PC-3 (cell line): ENCODE data around the gene DBNL. TPM values are rescaled to one million over a fixed set of nuclear protein-coding genes. Genes with fewer than 3 reads are reported as not detected.

Experiments used
- ATAC-seq: fragments of 200-7000 bp; cut with Tn5 transposase; 2 replicates; pipeline ENCODE4 v1.9.1; 2020; ENCODE audit warnings: mild to moderate bottlenecking, moderate library complexity
- BruUV-seq: library from RNA; stranded (reverse); fragments of 400-500 nt; replicated peaks from 2 replicates; lab custom pipeline; 2021; lab: Mats Ljungman, UMichigan
- CTCF ChIA-PET: fragments of 300-600 bp; sonication (Branson Sonifier 250); formaldehyde crosslinking; loops from one replicate; lab custom pipeline; 2022; ENCODE audit warnings: antibody characterized with exemption; lab: Charles Lee
- POLR2A ChIA-PET: fragments of 300-600 bp; sonication (Branson Sonifier 250); formaldehyde crosslinking; loops from one replicate; lab custom pipeline; 2022; ENCODE audit warnings: antibody characterized with exemption; ENCODE audit not compliant: unreplicated experiment; lab: Charles Lee
- DNase-seq: peaks from one replicate; pipeline ENCODE4 v3.0.0-alpha.2; 2015
- H2AFZ ChIP-seq: fragments of 300-600 bp; sonication (generic); 2 replicates; pipeline ENCODE4 v1.6.0; 2016; ENCODE audit warnings: antibody characterized with exemption, low read length
- H3F3A ChIP-seq: fragments of 300-600 bp; sonication (generic); one replicate; pipeline ENCODE4 v1.6.0; 2017; ENCODE audit warnings: antibody characterized with exemption, low read length, control low read depth, mild to moderate bottlenecking; ENCODE audit not compliant: unreplicated experiment
- H3K27ac ChIP-seq: fragments of 300-600 bp; sonication (generic); 2 replicates; pipeline ENCODE4 v1.5.1; 2016; ENCODE audit warnings: mild to moderate bottlenecking, low read length
- H3K27me3 ChIP-seq: fragments of 300-600 bp; sonication (generic); 2 replicates; pipeline ENCODE4 v1.6.1; 2016; ENCODE audit warnings: low read length, mixed read lengths
- H3K36me3 ChIP-seq: fragments of 300-600 bp; sonication (generic); 2 replicates; pipeline ENCODE4 v1.6.1; 2016; ENCODE audit warnings: low read depth, mixed run types, low read length, mixed read lengths
- H3K4me1 ChIP-seq: fragments of 300-600 bp; sonication (generic); 2 replicates; pipeline ENCODE4 v1.5.1; 2016; ENCODE audit warnings: low read length; ENCODE audit not compliant: insufficient read depth
- H3K4me2 ChIP-seq: fragments of 300-600 bp; sonication (generic); 2 replicates; pipeline ENCODE4 v1.6.0; 2016; ENCODE audit warnings: low read length
- H3K4me3 ChIP-seq: fragments of 300-600 bp; sonication (generic); 2 replicates; pipeline ENCODE4 v1.5.1; 2016; ENCODE audit warnings: mild to moderate bottlenecking, low read length, mixed read lengths
- H3K79me2 ChIP-seq: fragments of 300-600 bp; sonication (generic); 2 replicates; pipeline ENCODE4 v1.6.1; 2017; ENCODE audit warnings: low read length, mixed read lengths
- H3K9ac ChIP-seq: fragments of 300-600 bp; sonication (generic); 2 replicates; pipeline ENCODE4 v1.6.0; 2016; ENCODE audit warnings: mild to moderate bottlenecking, low read length
- H3K9me2 ChIP-seq: fragments of 300-600 bp; sonication (generic); replicated peaks from 2 replicates; pipeline ENCODE4 v1.6.1; 2016; ENCODE audit warnings: mixed run types, low read length, mixed read lengths
- H3K9me3 ChIP-seq: fragments of 300-600 bp; sonication (generic); 2 replicates; pipeline ENCODE4 v1.6.1; 2016; ENCODE audit warnings: low read length, mixed read lengths
- H4K20me1 ChIP-seq: fragments of 300-600 bp; sonication (generic); 2 replicates; pipeline ENCODE4 v1.6.1; 2016; ENCODE audit warnings: low read length, mixed read lengths
- CTCF ChIP-seq: fragments of 300-600 bp; sonication (generic); conservative IDR thresholded peaks from 2 replicates; pipeline ENCODE4 v1.5.1; 2017; ENCODE audit warnings: antibody characterized with exemption, low read depth, mild to moderate bottlenecking, low read length
- EZH2 ChIP-seq: fragments of 300-600 bp; sonication (generic); IDR thresholded peaks from one replicate; pipeline ENCODE4 v1.6.1; 2017; ENCODE audit warnings: antibody characterized with exemption, mild to moderate bottlenecking, low read length; ENCODE audit not compliant: unreplicated experiment
- EZH2phosphoT487 ChIP-seq: fragments of 300-600 bp; sonication (generic); IDR thresholded peaks from 2 replicates; pipeline ENCODE4 v1.6.1; 2018; ENCODE audit warnings: mild to moderate bottlenecking, antibody characterized with exemption, low read length, borderline replicate concordance
- intact Hi-C: fragments of 100-400 bp; cut with micrococcal nuclease; formaldehyde crosslinking; loops from 2 replicates; pipeline ENCODE4 v1.9.0; 2023
- total RNA-seq: library from RNA; depleted of rRNA; stranded (reverse); fragments of >200 nt; gene quantifications from 2 replicates; pipeline ENCODE4 v1.2.3, GENCODE V29; 2014

DBNL gene
- total RNA-seq, 1 experiment from 2014 or later, result 108 TPM

- no peak for DNase-seq
- intact Hi-C loops, result no loop called here
- no peaks in the 10 kb centered on the region for H3K4me1 ChIP-seq
- H3K36me3 ChIP-seq, result peaks cover 33% of the 10 kb centered on the region; the same call in 1 of the 2 replicates
- no peaks in the 10 kb centered on the region for H3K27me3 ChIP-seq
- no peak overlapping the region for H2AFZ ChIP-seq
- no peaks in the 10 kb centered on the region for H3K79me2 ChIP-seq
- no peak for ATAC-seq
- H3K9me3 ChIP-seq, result no peaks in the 10 kb centered on the region
- no peaks in the 10 kb centered on the region for H3F3A ChIP-seq
- TF ChIP-seq EZH2 (no peak), CTCF (no peak), EZH2phosphoT487 (no peak)
- BruUV-seq, result TSS peak; percentile 2
- ChIA-PET CTCF (no interaction called here), POLR2A (no interaction called here)
- no peak overlapping the region for H3K9ac ChIP-seq
- H3K4me3 ChIP-seq, result no peak overlapping the region
- no peak overlapping the region for H3K27ac ChIP-seq
- H3K4me2 ChIP-seq, result no peak overlapping the region
- H4K20me1 ChIP-seq, result no peaks in the 10 kb centered on the region
- no peaks in the 10 kb centered on the region for H3K9me2 ChIP-seq
Observed at GRCh38 chr7:44061645-44062179, 17.2 kb downstream of the DBNL start.

- Histone ChIP-seq H3K79me2 (no peaks in the 10 kb centered on the region), H3K27ac (no peak overlapping the region), H4K20me1 (no peaks in the 10 kb centered on the region), H3K9me3 (no peaks in the 10 kb centered on the region), H3K9ac (no peak overlapping the region), H3K4me1 (no peaks in the 10 kb centered on the region), H3K4me2 (no peak overlapping the region), H3K9me2 (no peaks in the 10 kb centered on the region), H3K27me3 (no peaks in the 10 kb centered on the region), H3K36me3 (peaks cover 26% of the 10 kb centered on the region; the same call in 1 of the 2 replicates), H3F3A (no peaks in the 10 kb centered on the region), H2AFZ (no peak overlapping the region), H3K4me3 (no peak overlapping the region)
- intact Hi-C loops, result no loop called here
- ChIA-PET POLR2A (no interaction called here), CTCF (no interaction called here)
- no TSS peak for BruUV-seq
- ATAC-seq (no peak), DNase-seq (no peak)
- TF ChIP-seq EZH2phosphoT487 (no peak), CTCF (no peak), EZH2 (no peak)
Observed at GRCh38 chr7:44062180-44062902, 17.8 kb downstream of the DBNL start.

GRCh38 chr7:44062903-44063295 lies 18.4 kb downstream of the DBNL start:
- H2AFZ ChIP-seq, result no peak overlapping the region
- H3K79me2 ChIP-seq, result no peaks in the 10 kb centered on the region
- no peak overlapping the region for H3K27ac ChIP-seq
- no peaks in the 10 kb centered on the region for H3F3A ChIP-seq
- ChIA-PET POLR2A (no interaction called here), CTCF (interaction anchor here (0.6 kb wide), 1 partner anchor 22 kb away, joined by 11 read pairs; no protein-coding TSS in a partner anchor)
- H3K27me3 ChIP-seq, result no peaks in the 10 kb centered on the region
- no peak for TF ChIP-seq CTCF
- no peak for TF ChIP-seq EZH2phosphoT487
- no peak for TF ChIP-seq EZH2
- DNase-seq (no peak), ATAC-seq (no peak)
- BruUV-seq, result no TSS peak
- H3K36me3 ChIP-seq, result peaks cover 23% of the 10 kb centered on the region; the same call in 1 of the 2 replicates
- no peaks in the 10 kb centered on the region for H3K9me2 ChIP-seq
- no peaks in the 10 kb centered on the region for H4K20me1 ChIP-seq
- H3K4me1 ChIP-seq, result no peaks in the 10 kb centered on the region; the same call in 1 of the 2 replicates
- intact Hi-C loops, result no loop called here
- H3K4me2 ChIP-seq, result no peak overlapping the region
- H3K9me3 ChIP-seq, result no peaks in the 10 kb centered on the region
- no peak overlapping the region for H3K4me3 ChIP-seq
- H3K9ac ChIP-seq, result no peak overlapping the region
